ENCODE data around the gene SLC16A7. TPM values are rescaled to one million over a fixed set of nuclear protein-coding genes. Genes with fewer than 3 reads are reported as not detected.

The SLC16A7 gene
- total and polyA plus RNA-seq, 2 of the 8 experiments (the other 6 are each of a cell fraction or from before 2014, with no cell fraction given): 0.74 to 4.3 TPM

- Histone ChIP-seq H3K4me1 (replicated peaks in 1 of 4; ENCODE audit: control insufficient read depth in 3 of 4, insufficient read depth in 4 of 4, low read length in 3 of 4) (peaks cover 0 to 5% (median 3%) of the 10 kb centered on the region in 4 experiments; a peak in 4 of 7 replicates), H4K5ac (ENCODE audit: insufficient read length, low read depth, low read length) (no peak overlapping the region), H3K9ac (replicated peaks in 1 of 4; ENCODE audit: extremely low read depth in 1 of 4, low read depth in 3 of 4, low read length in 3 of 4) (no peak overlapping the region), H2AFZ (ENCODE audit: low read length) (no peak overlapping the region), H3K4me2 (ENCODE audit: insufficient read depth in 1 of 2, low read depth in 2 of 2, low read length in 2 of 2) (no peak overlapping the region), H3K14ac (ENCODE audit: insufficient read length) (no peak overlapping the region), H2BK20ac (ENCODE audit: low read length) (no peak overlapping the region), H3K56ac (replicated peaks; ENCODE audit: insufficient read length, low read depth, low read length) (no peak overlapping the region), H3K9me3 (ENCODE audit: insufficient read depth in 2 of 2, low read depth in 1 of 2, low read length in 1 of 2) (no peaks in the 10 kb centered on the region), H4K20me1 (replicated peaks in 1 of 2; ENCODE audit: control insufficient read depth in 1 of 2, insufficient read depth in 2 of 2, low read length in 2 of 2) (no peaks in the 10 kb centered on the region), H4K91ac (replicated peaks; ENCODE audit: insufficient read length, low read length) (no peak overlapping the region), H3K27ac (ENCODE audit: low read depth, low read length) (no peak overlapping the region), H2BK5ac (ENCODE audit: low read depth, low read length) (no peak overlapping the region), H2BK12ac (ENCODE audit: low read depth, low read length) (no peak overlapping the region), H2AK5ac (ENCODE audit: low read depth, low read length) (no peak overlapping the region), H3K79me2 (ENCODE audit: control insufficient read depth in 1 of 2, insufficient read depth in 2 of 2, low read length in 2 of 2) (no peaks in the 10 kb centered on the region), H3K4ac (replicated peaks; ENCODE audit: insufficient read length, low read depth, low read length) (no peak overlapping the region), H3K27me3 (replicated peaks in 1 of 4; ENCODE audit: control insufficient read depth in 3 of 4, extremely low read depth in 1 of 4, insufficient read depth in 3 of 4, low read length in 3 of 4) (peaks cover 0 to 11% (median 2%) of the 10 kb centered on the region in 4 experiments; a peak in 2 of 7 replicates), H3K4me3 (ENCODE audit: extremely low read depth in 1 of 4, insufficient read depth in 2 of 4, low read depth in 3 of 4, low read length in 4 of 4) (no peak overlapping the region), H3K23ac (ENCODE audit: insufficient read length) (no peak overlapping the region), H3K23me2 (ENCODE audit: low read depth, low read length) (no peaks in the 10 kb centered on the region; the same call in 1 of the 2 replicates), H3K79me1 (ENCODE audit: low read depth, low read length) (no peaks in the 10 kb centered on the region), H2BK120ac (replicated peaks; ENCODE audit: low read depth, low read length) (no peak overlapping the region), H3K18ac (ENCODE audit: extremely low read depth, low read length) (no peak overlapping the region), H3K36me3 (ENCODE audit: control insufficient read depth in 2 of 4, insufficient read depth in 4 of 4, low read length in 3 of 4) (no peaks in the 10 kb centered on the region), H4K8ac (ENCODE audit: extremely low read depth, insufficient read depth, low read length) (no peak overlapping the region), H2BK15ac (ENCODE audit: low read length) (no peak overlapping the region)
- POLR2A ChIA-PET (ENCODE audit: partially characterized antibody): no interaction called here
- CTCF ChIA-PET (ENCODE audit: partially characterized antibody): interaction anchor here (1.1 kb wide), 1 partner anchor 208 kb away, joined by 3 read pairs; no protein-coding TSS in a partner anchor
- DNase-seq (ENCODE audit: low read depth in 1 of 2, low spot score in 2 of 2) (no peak), FAIRE-seq (no peak)
- no peak for TF ChIP-seq BCL11A (IDR thresholded peaks at IDR 0.05; ENCODE audit: low read depth in 2 of 2, low read length in 2 of 2)
- TF ChIP-seq JUND (IDR thresholded peaks at IDR 0.05; ENCODE audit: low read length): no peak
- no peak for TF ChIP-seq ATF3 (IDR thresholded peaks at IDR 0.05; ENCODE audit: insufficient read depth, low read depth, low read length)
- TF ChIP-seq ATF2 (IDR thresholded peaks at IDR 0.05; ENCODE audit: low read length): no peak
- TF ChIP-seq FOSL1 (IDR thresholded peaks at IDR 0.05; ENCODE audit: insufficient read depth, low read depth, low read length): no peak
- TF ChIP-seq TAF7 (optimal IDR thresholded peaks at IDR 0.05; ENCODE audit: borderline replicate concordance, low read depth, low read length): no peak
- TF ChIP-seq POLR2A (IDR thresholded peaks at IDR 0.05; ENCODE audit: control extremely low read depth in 1 of 2, low read depth in 2 of 2, low read length in 2 of 2): no peak
- TF ChIP-seq CTCF (IDR thresholded peaks at IDR 0.05; ENCODE audit: control extremely low read depth in 1 of 3, insufficient read depth in 1 of 3, low read depth in 1 of 3, low read length in 3 of 3): no peak
- TF ChIP-seq JUN (IDR thresholded peaks at IDR 0.05; ENCODE audit: low read depth, low read length): no peak
- no peak for TF ChIP-seq CEBPB (IDR thresholded peaks at IDR 0.05; ENCODE audit: low read depth, low read length)
- TF ChIP-seq KDM4A (IDR thresholded peaks at IDR 0.05; ENCODE audit: low read depth, low read length, severe bottlenecking): no peak
These were observed 4.3 kb downstream of the SLC16A7 start for GRCh38 chr12:59600171-59600570.

Measured in H1 (cell line).